Tibial nerve (tissue), 4 donors: ENCODE measurements around the gene NAPSA. TPM values are rescaled to one million over a fixed set of nuclear protein-coding genes. Genes with fewer than 3 reads are reported as not detected.

ENCODE experiments used
- DNase-seq, 2 donors: peaks; one replicate each; pipeline ENCODE4 v3.0.0-alpha.2; 2019; ENCODE audit warnings: low spot score in 2 of 2
- H3K27ac ChIP-seq, 4 donors: fragments of 200-600 bp; sonication (generic) in 3 of 4; one replicate each; pipeline ENCODE4 v1.5.1; 2017 to 2019; ENCODE audit warnings: mild to moderate bottlenecking in 1 of 4
- H3K27me3 ChIP-seq, 2 donors: fragments of 200-600 bp; sonication (generic) in 1 of 2; one replicate each; pipeline versions ENCODE4 v1.5.1 to v1.6.0; 2017 to 2019
- H3K36me3 ChIP-seq, 3 donors: fragments of 200-600 bp; sonication (generic); one replicate each; pipeline ENCODE4 v1.5.1; 2018 to 2019
- H3K4me1 ChIP-seq, 4 donors: fragments of 200-600 bp; sonication (generic) in 3 of 4; one replicate each; pipeline ENCODE4 v1.5.1; 2017 to 2019
- H3K4me3 ChIP-seq, 4 donors: fragments of 200-600 bp; sonication (generic) in 3 of 4; one replicate each; pipeline ENCODE4 v1.5.1; 2017 to 2019; ENCODE audit warnings: mild to moderate bottlenecking in 1 of 4, moderate library complexity in 1 of 4
- H3K9me3 ChIP-seq, 4 donors: fragments of 200-600 bp; sonication (generic) in 3 of 4; one replicate each; pipeline ENCODE4 v1.5.1; 2017 to 2019
- CTCF ChIP-seq, 5 experiments: fragments of 200-600 bp in 3 of 5; fragments of 450-650 bp in 2 of 5; sonication (generic) in 3 of 5; IDR thresholded peaks; one replicate each; pipeline ENCODE4 v1.5.1; 2016 to 2019; ENCODE audit warnings: antibody characterized with exemption in 5 of 5, mild to moderate bottlenecking in 3 of 5, moderate library complexity in 2 of 5
- EP300 ChIP-seq, 2 donors: sonication (generic); formaldehyde crosslinking; IDR thresholded peaks; one replicate each; pipeline ENCODE4 v1.6.1; 2017; ENCODE audit warnings: antibody characterized with exemption in 2 of 2, mild to moderate bottlenecking in 1 of 2
- POLR2A ChIP-seq, 2 donors: fragments of 450-650 bp; IDR thresholded peaks; one replicate each; pipeline ENCODE4 v1.6.1; 2017; ENCODE audit warnings: antibody characterized with exemption in 2 of 2, mild to moderate bottlenecking in 2 of 2, moderate library complexity in 2 of 2
- WGBS, 2 donors: methylation state at CpG; one replicate each; pipeline ENCODE4 v1.1.5; 2018; 5-methylcytosine and 5-hydroxymethylcytosine counted together
- total RNA-seq, 4 donors: library from RNA; depleted of rRNA; stranded (reverse); fragments of >200 nt; gene quantifications; one replicate each; pipeline ENCODE4 v1.1.0, GENCODE V29; 2016

NAPSA gene
- total RNA-seq, 4 donors from 2014 or later, result 0.39 to 2.1 TPM; not detected in 2

- Histone ChIP-seq H3K36me3 (no peaks in the 10 kb centered on the region), H3K9me3 (no peaks in the 10 kb centered on the region), H3K4me1 (peaks cover 0 to 33% (median 13%) of the 10 kb centered on the region in 4 donors), H3K27ac (no peak overlapping the region), H3K4me3 (no peak overlapping the region), H3K27me3 (peaks cover 0 to 39% of the 10 kb centered on the region in 2 donors)
- 2 to 4% methylated on average over 12 to 24 of the region's 48 CpGs for WGBS, 2 donors
- no peak for DNase-seq
- TF ChIP-seq EP300 (IDR thresholded peaks at IDR 0.05) (no peak), CTCF (IDR thresholded peaks at IDR 0.05) (no peak), POLR2A (IDR thresholded peaks at IDR 0.05) (no peak)
These were observed 39.9 kb downstream of the NAPSA start for GRCh38 chr19:50325310-50326100.

DNA sequence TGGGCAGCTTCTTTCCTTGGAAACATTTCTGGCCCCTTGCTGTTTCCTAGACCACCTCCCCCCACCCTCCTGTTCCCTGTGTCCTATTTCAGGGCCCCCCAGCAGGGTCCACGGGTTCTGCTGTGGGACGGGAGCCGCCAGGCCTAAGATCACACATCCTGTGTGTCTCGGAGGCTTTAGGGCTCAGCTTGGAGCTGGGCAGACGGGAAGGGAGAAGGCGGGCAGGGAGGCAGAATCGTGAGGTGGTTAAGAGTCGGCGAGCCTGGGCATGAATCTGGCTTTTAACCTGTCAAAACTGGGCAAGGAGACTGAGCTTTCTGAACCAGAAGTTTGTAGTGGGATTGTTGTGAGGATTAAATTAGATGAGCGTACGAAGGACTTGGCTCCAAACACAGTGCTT lies 41.1 kb downstream of the NAPSA start:
- Histone ChIP-seq H3K4me3 (no peak overlapping the region), H3K27me3 (peaks cover 0 to 27% of the 10 kb centered on the region in 2 donors), H3K9me3 (no peaks in the 10 kb centered on the region), H3K36me3 (no peaks in the 10 kb centered on the region), H3K4me1 (peaks cover 0 to 21% (median 8%) of the 10 kb centered on the region in 4 donors), H3K27ac (no peak overlapping the region)
- TF ChIP-seq POLR2A (IDR thresholded peaks at IDR 0.05) (no peak), CTCF (IDR thresholded peaks at IDR 0.05) (no peak), EP300 (IDR thresholded peaks at IDR 0.05) (no peak)
- WGBS, 2 donors, result 65 to 68% methylated on average over 11 of the region's 11 CpGs
- no peak for DNase-seq

GRCh38 chr19:50323782-50324133 lies 41.7 kb downstream of the NAPSA start:
- DNase-seq, result no peak
- H3K27ac ChIP-seq, result no peak overlapping the region
- H3K4me1 ChIP-seq, result peaks cover 0 to 17% (median 8%) of the 10 kb centered on the region in 4 donors
- H3K9me3 ChIP-seq, result no peaks in the 10 kb centered on the region
- no peak overlapping the region for H3K4me3 ChIP-seq
- WGBS, 2 donors, result 87 to 93% methylated on average over 12 of the region's 12 CpGs
- peaks cover 0 to 22% of the 10 kb centered on the region in 2 donors for H3K27me3 ChIP-seq
- no peaks in the 10 kb centered on the region for H3K36me3 ChIP-seq
- TF ChIP-seq EP300 (IDR thresholded peaks at IDR 0.05) (no peak), POLR2A (IDR thresholded peaks at IDR 0.05) (no peak), CTCF (IDR thresholded peaks at IDR 0.05) (no peak)

DNA sequence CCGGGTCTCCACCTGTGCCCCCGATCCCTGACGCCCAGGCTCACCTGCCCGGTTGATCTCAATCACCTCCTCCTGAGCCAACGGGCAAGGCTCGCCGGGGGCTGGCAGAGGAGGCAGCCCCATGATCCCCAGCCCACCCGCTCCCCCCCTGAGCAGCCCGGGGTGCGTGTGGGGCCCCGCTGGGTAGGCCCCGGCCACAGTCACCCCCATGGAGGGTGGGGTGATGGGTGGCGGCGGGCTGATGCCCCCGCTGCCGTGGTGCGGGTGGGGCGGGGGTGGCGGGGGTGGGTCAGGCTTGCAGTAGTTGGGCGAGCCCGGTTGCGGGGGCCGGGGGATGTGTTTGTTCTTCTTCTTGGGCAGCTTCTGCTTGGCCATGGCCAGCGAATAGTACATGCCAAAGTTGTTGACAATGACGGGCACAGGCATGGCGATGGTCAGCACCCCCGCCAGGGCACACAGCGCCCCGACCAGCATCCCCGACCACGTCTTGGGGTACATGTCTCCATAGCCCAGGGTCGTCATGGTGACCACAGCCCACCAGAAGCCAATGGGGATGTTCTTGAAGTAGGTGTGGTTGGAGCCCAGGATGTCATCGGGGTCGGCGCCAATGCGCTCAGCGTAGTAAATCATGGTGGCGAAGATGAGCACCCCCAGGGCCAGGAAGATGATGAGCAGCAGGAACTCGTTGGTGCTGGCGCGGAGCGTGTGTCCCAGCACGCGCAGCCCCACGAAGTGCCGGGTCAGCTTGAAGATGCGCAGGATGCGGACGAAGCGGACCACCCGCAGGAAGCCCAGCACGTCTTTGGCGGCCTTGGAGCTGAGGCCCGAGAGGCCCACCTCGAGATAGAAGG lies 42.3 kb downstream of the NAPSA start:
- DNase-seq, result no peak
- 91% methylated on average over 40 to 41 of the region's 55 CpGs for WGBS, 2 donors
- no peaks in the 10 kb centered on the region for H3K9me3 ChIP-seq
- peaks cover 0 to 22% of the 10 kb centered on the region in 2 donors for H3K27me3 ChIP-seq
- no peaks in the 10 kb centered on the region for H3K36me3 ChIP-seq
- no peak overlapping the region for H3K27ac ChIP-seq
- H3K4me1 ChIP-seq, result peaks cover 0 to 17% (median 8%) of the 10 kb centered on the region in 4 donors
- no peak overlapping the region for H3K4me3 ChIP-seq
- TF ChIP-seq CTCF (IDR thresholded peaks at IDR 0.05) (no peak), EP300 (IDR thresholded peaks at IDR 0.05) (no peak), POLR2A (IDR thresholded peaks at IDR 0.05) (no peak)

DNA sequence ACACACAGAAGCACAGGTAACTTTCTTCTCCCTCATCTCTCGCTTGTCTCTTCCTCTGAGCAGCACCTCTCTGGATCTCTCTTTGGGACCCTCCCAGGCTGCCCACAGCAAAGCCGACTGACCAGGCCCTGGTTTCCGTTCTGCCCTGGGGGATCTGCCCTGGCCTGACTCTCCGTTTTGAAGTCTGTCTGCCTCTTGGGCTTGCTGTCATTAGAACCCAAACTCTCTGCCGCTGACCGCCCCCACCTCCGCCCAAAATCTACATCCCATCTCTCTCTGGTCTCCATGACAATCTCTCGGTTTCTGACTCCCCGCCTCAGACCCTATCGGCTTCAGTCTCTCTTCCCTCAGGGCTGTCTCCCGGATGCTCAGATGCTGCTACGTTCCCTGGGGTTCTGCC lies 43.2 kb downstream of the NAPSA start:
- DNase-seq, result no peak
- Histone ChIP-seq H3K4me3 (no peak overlapping the region), H3K36me3 (no peaks in the 10 kb centered on the region), H3K9me3 (no peaks in the 10 kb centered on the region), H3K4me1 (peaks cover 0 to 17% (median 8%) of the 10 kb centered on the region in 4 donors), H3K27ac (no peak overlapping the region), H3K27me3 (peaks cover 0 to 13% of the 10 kb centered on the region in 2 donors)
- TF ChIP-seq EP300 (IDR thresholded peaks at IDR 0.05) (no peak), CTCF (IDR thresholded peaks at IDR 0.05) (no peak), POLR2A (IDR thresholded peaks at IDR 0.05) (no peak)
- 67 to 70% methylated on average over 12 of the region's 12 CpGs for WGBS, 2 donors
